Cardiac fibroblast (primary cell): ENCODE results near the gene DKK3.

Experiments used
- DNase-seq, 2 donors: peaks; one replicate each; pipeline versions ENCODE4 v3.0.0 to v3.0.0-alpha.2; 2010; ENCODE audit warnings: low read depth in 2 of 2
- H3K4me3 ChIP-seq, 2 donors: replicated peaks in 1 of 2; 1 replicate in 1 of 2; 2 replicates in 1 of 2; pipeline ENCODE4 v1.5.1; 2011; ENCODE audit warnings: low read depth in 2 of 2, low read length in 2 of 2, mild to moderate bottlenecking in 2 of 2, moderate library complexity in 1 of 2
- CTCF ChIP-seq: IDR thresholded peaks from one replicate; pipeline ENCODE4 v1.5.1; 2011; ENCODE audit warnings: low read depth, mild to moderate bottlenecking, low read length, inconsistent platforms

Gene DKK3

DNA sequence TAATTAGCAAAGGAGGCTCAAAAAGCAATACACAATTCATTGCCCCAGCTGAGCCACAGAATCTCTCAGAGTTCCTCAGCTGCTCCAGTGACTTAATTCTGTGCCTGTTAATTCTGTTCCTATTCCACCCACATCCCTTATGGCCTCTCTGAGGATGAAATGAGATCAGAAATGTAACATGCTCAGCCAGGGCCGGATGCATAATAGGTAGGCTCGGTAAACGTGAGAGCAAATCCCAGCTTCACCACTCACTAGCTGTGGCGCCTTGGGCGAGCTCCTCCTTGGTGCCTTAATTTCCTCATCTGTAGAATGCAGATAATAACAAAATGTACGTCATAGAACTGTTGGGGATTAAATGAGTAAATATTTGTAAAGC lies 42.8 kb upstream of the DKK3 start:
- DNase-seq = no peak
- TF ChIP-seq CTCF = no peak
- no peak overlapping the region for H3K4me3 ChIP-seq

- no peak for TF ChIP-seq CTCF
- no peak for DNase-seq
- H3K4me3 ChIP-seq = no peak overlapping the region
These were observed 42.3 kb upstream of the DKK3 start for GRCh38 chr11:12050470-12051286.

- no peak overlapping the region for H3K4me3 ChIP-seq
- no peak for TF ChIP-seq CTCF
- DNase-seq = peak in 1 of 2 donors; percentile 55
These were observed 40.7 kb upstream of the DKK3 start for GRCh38 chr11:12048936-12049790.

DNA sequence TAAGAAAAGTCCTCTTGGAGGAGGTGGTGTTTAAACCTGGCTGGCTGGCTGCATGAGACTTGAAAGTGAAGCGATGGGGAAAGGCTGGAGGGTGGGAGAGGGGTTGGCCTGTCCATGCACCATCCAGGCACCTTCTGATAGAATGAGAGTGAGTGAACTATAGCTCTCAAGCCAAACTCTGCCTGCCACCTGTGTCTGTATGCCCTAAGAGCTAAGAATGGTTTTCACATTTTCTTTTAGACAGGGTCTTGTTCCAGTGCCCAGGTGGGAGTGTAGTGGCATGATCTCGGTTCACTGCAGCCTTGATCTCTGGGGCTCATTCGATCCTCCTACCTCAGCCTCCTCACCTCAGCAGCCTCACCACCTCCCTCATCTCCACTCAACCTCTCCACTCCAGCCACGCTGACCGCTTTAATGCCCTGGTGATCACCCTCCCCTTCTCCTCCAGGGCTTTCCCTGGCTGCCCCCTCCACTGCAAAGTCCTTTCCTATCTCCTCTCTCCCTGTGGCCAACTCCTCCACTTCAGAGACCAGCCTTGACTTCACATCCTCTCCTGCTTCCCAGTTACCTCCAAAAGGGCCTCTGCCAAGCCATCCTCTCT lies 38.3 kb upstream of the DKK3 start:
- no peak for DNase-seq
- TF ChIP-seq CTCF = no peak
- H3K4me3 ChIP-seq = no peak overlapping the region

DNA sequence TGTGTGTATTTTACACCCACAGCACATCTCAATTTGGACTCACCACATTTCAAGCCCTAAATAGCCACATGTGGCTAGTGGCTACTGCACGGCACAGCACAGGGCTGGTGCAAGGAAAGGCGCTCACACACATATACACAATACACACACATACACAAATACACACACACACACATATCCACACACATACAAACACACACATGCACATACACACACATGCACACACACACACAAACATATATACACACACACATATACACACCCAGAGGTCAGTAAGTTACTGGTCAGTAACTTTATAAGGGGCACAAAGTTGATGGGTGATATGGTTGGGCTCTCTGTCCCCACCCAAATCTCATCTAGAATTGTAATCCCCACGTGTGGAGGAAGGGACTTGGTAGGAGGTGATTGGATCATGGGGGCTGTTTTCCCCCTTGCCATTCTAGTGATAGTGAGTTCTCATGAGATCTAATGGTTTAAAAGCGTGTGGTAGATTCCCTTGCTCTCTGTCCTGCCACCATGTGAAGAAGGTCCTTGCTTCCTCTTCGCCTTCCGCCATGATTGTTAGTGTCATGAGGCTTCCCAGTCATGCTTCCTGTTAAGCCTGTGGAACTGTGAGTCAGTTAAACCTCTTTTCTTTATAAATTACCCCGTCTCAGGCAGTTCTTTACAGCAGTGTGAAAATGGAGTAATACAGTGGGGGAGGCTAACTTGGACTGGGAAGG lies 37.6 kb upstream of the DKK3 start:
- DNase-seq = peak in 1 of 2 donors; percentile 51
- no peak for TF ChIP-seq CTCF
- no peak overlapping the region for H3K4me3 ChIP-seq

GRCh38 chr11:12044799-12045198 lies 36.4 kb upstream of the DKK3 start:
- H3K4me3 ChIP-seq = no peak overlapping the region
- TF ChIP-seq CTCF = no peak
- no peak for DNase-seq
